Astrocyte (in vitro differentiated cells and primary cell): ENCODE measurements around the gene SERPINE2. TPM values are rescaled to one million over a fixed set of nuclear protein-coding genes. Genes with fewer than 3 reads are reported as not detected.

ENCODE experiments used
- DNase-seq: peaks from one replicate; pipeline ENCODE4 v3.0.0-alpha.2; 2010; ENCODE audit warnings: low read depth
- FAIRE-seq: peaks from 2 replicates; lab custom pipeline; 2011; peaks lifted over from hg19 to GRCh38; lab: Jason Lieb, UNC
- H2AFZ ChIP-seq: 2 replicates; pipeline ENCODE4 v1.6.0; 2012; ENCODE audit warnings: low read depth, low read length, inconsistent platforms
- H3K27ac ChIP-seq: 2 replicates; pipeline ENCODE4 v1.5.1; 2011; ENCODE audit warnings: low read depth, low read length, inconsistent platforms
- H3K27me3 ChIP-seq: 2 replicates; pipeline ENCODE4 v1.6.0; 2011; ENCODE audit warnings: low read length, inconsistent platforms; ENCODE audit not compliant: insufficient read depth
- H3K36me3 ChIP-seq: 2 replicates; pipeline ENCODE4 v1.5.1; 2011; ENCODE audit warnings: low read length, inconsistent platforms; ENCODE audit not compliant: insufficient read depth
- H3K4me1 ChIP-seq: 2 replicates; pipeline ENCODE4 v1.5.1; 2011; ENCODE audit warnings: low read length, inconsistent platforms; ENCODE audit not compliant: insufficient read depth
- H3K4me2 ChIP-seq: 2 replicates; pipeline ENCODE4 v1.6.0; 2012; ENCODE audit warnings: low read length, inconsistent platforms
- H3K4me3 ChIP-seq: 2 replicates; pipeline ENCODE4 v1.5.1; 2011; ENCODE audit warnings: low read depth, mild to moderate bottlenecking, low read length, inconsistent platforms; ENCODE audit not compliant: insufficient read depth
- H3K79me2 ChIP-seq: 2 replicates; pipeline ENCODE4 v1.6.0; 2012; ENCODE audit warnings: mild to moderate bottlenecking, low read length, inconsistent platforms; ENCODE audit not compliant: insufficient read depth
- H3K9ac ChIP-seq: 2 replicates; pipeline ENCODE4 v1.6.0; 2012; ENCODE audit warnings: mild to moderate bottlenecking, low read length, inconsistent platforms
- H3K9me3 ChIP-seq: 2 replicates; pipeline ENCODE4 v1.5.1; 2012; ENCODE audit warnings: low read depth, mild to moderate bottlenecking, low read length, inconsistent platforms; ENCODE audit not compliant: insufficient read depth
- H4K20me1 ChIP-seq: 2 replicates; pipeline ENCODE4 v1.6.0; 2012; ENCODE audit warnings: low read length, inconsistent platforms; ENCODE audit not compliant: insufficient read depth
- H3K27ac Mint-ChIP-seq: one replicate; pipeline ENCODE4 v1.8.0; 2021; ENCODE audit warnings: mild to moderate bottlenecking, mixed read lengths; ENCODE audit not compliant: unreplicated experiment
- H3K27me3 Mint-ChIP-seq: one replicate; pipeline ENCODE4 v1.8.0; 2021; ENCODE audit warnings: low read depth, mixed read lengths; ENCODE audit not compliant: unreplicated experiment
- H3K36me3 Mint-ChIP-seq: one replicate; pipeline ENCODE4 v1.8.0; 2021; ENCODE audit warnings: low read depth, mixed read lengths; ENCODE audit not compliant: unreplicated experiment
- H3K4me1 Mint-ChIP-seq: one replicate; pipeline ENCODE4 v1.8.0; 2021; ENCODE audit warnings: low read depth, mixed read lengths; ENCODE audit not compliant: unreplicated experiment
- H3K4me3 Mint-ChIP-seq: one replicate; pipeline ENCODE4 v1.8.0; 2021; ENCODE audit warnings: mild to moderate bottlenecking, moderate library complexity, mixed read lengths; ENCODE audit not compliant: unreplicated experiment
- H3K9me3 Mint-ChIP-seq: one replicate; pipeline ENCODE4 v1.8.0; 2021; ENCODE audit warnings: mild to moderate bottlenecking, mixed read lengths; ENCODE audit not compliant: unreplicated experiment
- CTCF ChIP-seq: IDR thresholded peaks from 2 replicates; pipeline ENCODE4 v1.5.1; 2011; ENCODE audit warnings: low read depth, mild to moderate bottlenecking, inconsistent platforms, low read length, moderate library complexity; ENCODE audit not compliant: insufficient read depth
- EZH2 ChIP-seq: IDR thresholded peaks from 2 replicates; pipeline ENCODE4 v1.6.1; 2012; ENCODE audit warnings: mild to moderate bottlenecking, low read length, inconsistent platforms; ENCODE audit not compliant: insufficient read depth
- total RNA-seq: library from RNA; stranded (reverse); gene quantifications from 2 replicates; pipeline ENCODE4 v1.2.1, GENCODE V29; 2021

The SERPINE2 gene
- total RNA-seq, 1 donor from 2014 or later, result 375 TPM

DNA sequence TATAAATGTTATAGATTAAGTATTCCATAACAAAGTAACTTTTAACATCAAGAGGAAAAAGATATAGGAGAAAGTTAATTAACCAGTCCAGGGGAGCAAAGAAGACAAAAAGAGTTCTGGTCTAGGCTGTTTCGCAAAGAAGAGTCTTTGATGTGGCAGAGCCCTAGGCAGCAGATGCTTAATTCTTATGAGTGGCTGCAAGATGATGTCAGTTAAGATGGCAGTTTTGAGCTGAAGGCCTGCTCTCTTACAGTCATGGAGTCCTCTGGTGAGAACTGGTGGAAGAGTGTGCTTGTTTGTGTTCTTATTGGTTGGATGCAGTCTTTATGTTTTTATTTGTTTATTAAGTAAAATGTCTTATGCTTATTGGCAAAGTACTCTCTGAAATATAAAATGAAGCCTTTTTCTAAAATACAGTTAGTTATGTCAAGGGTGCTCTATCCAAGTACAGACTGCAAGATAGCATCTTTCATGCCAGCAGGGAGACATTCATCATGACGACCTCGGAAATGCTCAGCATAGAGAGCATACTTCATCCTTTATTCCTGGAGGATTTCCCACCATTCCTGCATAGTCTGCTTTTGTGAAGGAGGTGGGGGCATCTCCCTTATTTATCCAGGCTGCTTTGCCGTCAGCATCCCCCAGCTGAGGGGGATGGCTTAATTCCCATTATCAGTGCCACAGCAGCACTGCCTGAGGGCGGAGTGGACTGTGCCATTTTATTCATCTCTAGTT is 38.9 kb upstream of the SERPINE2 start:
- TF ChIP-seq EZH2, result no peak
- TF ChIP-seq CTCF, result no peak
- Mint-ChIP-seq H3K27me3 (peaks cover 2% of the 10 kb centered on the region), H3K4me3 (no peak overlapping the region), H3K36me3 (no peaks in the 10 kb centered on the region), H3K4me1 (peaks cover 3% of the 10 kb centered on the region), H3K9me3 (peaks cover 14% of the 10 kb centered on the region), H3K27ac (no peak overlapping the region)
- Histone ChIP-seq H3K9me3 (peaks cover 2% of the 10 kb centered on the region), H3K36me3 (no peaks in the 10 kb centered on the region), H3K4me1 (no peaks in the 10 kb centered on the region), H3K4me3 (no peak overlapping the region), H3K9ac (no peak overlapping the region), H2AFZ (no peak overlapping the region), H3K4me2 (no peak overlapping the region), H3K79me2 (no peaks in the 10 kb centered on the region), H4K20me1 (no peaks in the 10 kb centered on the region), H3K27me3 (no peaks in the 10 kb centered on the region), H3K27ac (no peak overlapping the region)
- peak; percentile 68 for DNase-seq
- no peak for FAIRE-seq

- Mint-ChIP-seq H3K9me3 (peaks cover 12% of the 10 kb centered on the region), H3K4me1 (peaks cover 6% of the 10 kb centered on the region), H3K27me3 (peaks cover 3% of the 10 kb centered on the region), H3K4me3 (no peak overlapping the region), H3K27ac (no peak overlapping the region), H3K36me3 (no peaks in the 10 kb centered on the region)
- peaks cover 2% of the 10 kb centered on the region for H3K9me3 ChIP-seq
- no peaks in the 10 kb centered on the region for H3K4me1 ChIP-seq
- H3K4me3 ChIP-seq, result no peak overlapping the region
- no peak overlapping the region for H3K4me2 ChIP-seq
- H3K27ac ChIP-seq, result no peak overlapping the region
- H3K36me3 ChIP-seq, result no peaks in the 10 kb centered on the region
- H3K9ac ChIP-seq, result no peak overlapping the region
- FAIRE-seq (no peak), DNase-seq (no peak)
- H3K79me2 ChIP-seq, result no peaks in the 10 kb centered on the region
- H2AFZ ChIP-seq, result no peak overlapping the region
- H4K20me1 ChIP-seq, result no peaks in the 10 kb centered on the region
- H3K27me3 ChIP-seq, result no peaks in the 10 kb centered on the region
- TF ChIP-seq CTCF (no peak), EZH2 (no peak)
These were observed 36.5 kb upstream of the SERPINE2 start for GRCh38 chr2:224075588-224075987.

DNA sequence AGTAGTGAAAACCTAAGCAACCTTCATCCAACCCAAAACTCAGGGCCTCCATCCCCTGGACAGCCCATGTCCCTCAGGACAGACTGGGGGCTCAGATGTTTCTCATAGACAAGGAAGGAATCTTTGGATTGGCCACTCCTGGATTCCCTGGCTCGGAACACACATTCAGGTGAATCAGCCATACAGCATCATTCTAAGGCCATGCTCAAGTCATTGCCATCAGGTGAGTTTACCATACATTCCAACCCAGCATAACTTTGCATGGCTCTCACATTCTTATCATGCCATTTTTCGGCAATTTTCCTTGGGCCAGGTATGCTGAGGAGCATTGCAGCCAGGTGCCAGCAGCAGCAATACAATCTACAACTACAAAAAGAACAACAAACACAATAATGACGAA is 34.6 kb upstream of the SERPINE2 start:
- no peak overlapping the region for H2AFZ ChIP-seq
- no peak for DNase-seq
- no peaks in the 10 kb centered on the region for H3K9me3 ChIP-seq
- H3K27ac Mint-ChIP-seq, result no peak overlapping the region
- no peaks in the 10 kb centered on the region for H3K79me2 ChIP-seq
- H3K36me3 ChIP-seq, result no peaks in the 10 kb centered on the region
- H3K4me3 ChIP-seq, result no peak overlapping the region
- no peaks in the 10 kb centered on the region for H3K36me3 Mint-ChIP-seq
- H3K9me3 Mint-ChIP-seq, result peaks cover 14% of the 10 kb centered on the region
- no peaks in the 10 kb centered on the region for H3K27me3 ChIP-seq
- H3K4me1 Mint-ChIP-seq, result peaks cover 6% of the 10 kb centered on the region
- FAIRE-seq, result no peak
- H3K4me1 ChIP-seq, result no peaks in the 10 kb centered on the region
- H4K20me1 ChIP-seq, result no peaks in the 10 kb centered on the region
- H3K4me3 Mint-ChIP-seq, result no peak overlapping the region
- TF ChIP-seq EZH2 (no peak), CTCF (no peak)
- H3K27me3 Mint-ChIP-seq, result peaks cover 6% of the 10 kb centered on the region
- no peak overlapping the region for H3K4me2 ChIP-seq
- H3K9ac ChIP-seq, result no peak overlapping the region
- H3K27ac ChIP-seq, result no peak overlapping the region
